GM18858 (cell line): ENCODE results near the gene KRT81.
"Not testable (repeated sequence)": the region's sequence is repeated elsewhere in the genome, so short reads cannot be mapped to it uniquely, and the experiment has no call there.

Source experiments
- ATAC-seq: cut with Tn5 transposase; IDR thresholded peaks from one replicate; pipeline ENCODE4 v1.9.1; 2021; ENCODE audit not compliant: unreplicated experiment

Gene KRT81

GRCh38 chr12:52318241-52318990 is 27.1 kb upstream of the KRT81 start:
- no peak for ATAC-seq

- ATAC-seq = no peak
These were observed 26.2 kb upstream of the KRT81 start for GRCh38 chr12:52317468-52318052.

- no peak for ATAC-seq
These were observed 25.4 kb upstream of the KRT81 start for GRCh38 chr12:52316701-52317100.

GRCh38 chr12:52316290-52316689 is 25.0 kb upstream of the KRT81 start:
- ATAC-seq = no peak

- ATAC-seq = not testable (repeated sequence)
These were observed 24.4 kb upstream of the KRT81 start for GRCh38 chr12:52315721-52316120.

GRCh38 chr12:52314511-52314910 is 23.2 kb upstream of the KRT81 start:
- no peak for ATAC-seq

- ATAC-seq = no peak
These were observed 22.6 kb upstream of the KRT81 start for GRCh38 chr12:52313926-52314325.

- ATAC-seq = no peak
These were observed 22.1 kb upstream of the KRT81 start for GRCh38 chr12:52313461-52313860.

GRCh38 chr12:52312086-52312485 is 20.8 kb upstream of the KRT81 start:
- no peak for ATAC-seq

GRCh38 chr12:52311285-52311648 is 19.9 kb upstream of the KRT81 start:
- ATAC-seq = no peak

GRCh38 chr12:52310622-52311284 is 19.4 kb upstream of the KRT81 start:
- ATAC-seq = no peak

GRCh38 chr12:52308806-52309425 is 17.6 kb upstream of the KRT81 start:
- ATAC-seq = no peak

- no peak for ATAC-seq
These were observed 16.8 kb upstream of the KRT81 start for GRCh38 chr12:52307836-52308805.

GRCh38 chr12:52306731-52307130 is 15.4 kb upstream of the KRT81 start:
- ATAC-seq = no peak

- no peak for ATAC-seq
These were observed 14.8 kb upstream of the KRT81 start for GRCh38 chr12:52305921-52306705.

- peak; percentile 68 for ATAC-seq
These were observed 13.6 kb upstream of the KRT81 start for GRCh38 chr12:52304941-52305411.

GRCh38 chr12:52302242-52302914 is 11.0 kb upstream of the KRT81 start:
- not testable (repeated sequence) for ATAC-seq

- ATAC-seq = not testable (repeated sequence)
These were observed 10.4 kb upstream of the KRT81 start for GRCh38 chr12:52301721-52302120.
